Measurements from ENCODE around the gene AMFR.

Gene AMFR

GRCh38 chr16:56413381-56413780 is 12.0 kb downstream of the AMFR start:
- TF ChIP-seq CTCF (conservative IDR thresholded peaks at IDR 0.05; ENCODE audit: low read depth), result no peak
- CTCF ChIA-PET, result interaction anchor here (0.7 kb wide), 1 partner anchor 534 kb away, joined by 3 read pairs; no protein-coding TSS in a partner anchor
- no peak overlapping the region for H3K27ac ChIP-seq
- no peak for DNase-seq (ENCODE audit: low spot score)
- POLR2A ChIA-PET (ENCODE audit: low non-redundant PET), result no interaction called here

- no peak overlapping the region for H3K27ac ChIP-seq
- POLR2A ChIA-PET (ENCODE audit: low non-redundant PET), result no interaction called here
- DNase-seq (ENCODE audit: low spot score), result no peak
- TF ChIP-seq CTCF (conservative IDR thresholded peaks at IDR 0.05; ENCODE audit: low read depth), result no peak
- CTCF ChIA-PET, result no interaction called here
Observed at GRCh38 chr16:56411624-56412023, 13.7 kb downstream of the AMFR start.

- TF ChIP-seq CTCF (conservative IDR thresholded peaks at IDR 0.05; ENCODE audit: low read depth), result no peak
- H3K27ac ChIP-seq, result no peak overlapping the region
- ChIA-PET POLR2A (ENCODE audit: low non-redundant PET) (no interaction called here), CTCF (no interaction called here)
- DNase-seq (ENCODE audit: low spot score), result no peak
Observed at GRCh38 chr16:56411123-56411522, 14.2 kb downstream of the AMFR start.

- DNase-seq (ENCODE audit: low spot score), result peak; percentile 34
- CTCF ChIA-PET, result no interaction called here
- no peak overlapping the region for H3K27ac ChIP-seq
- no peak for TF ChIP-seq CTCF (conservative IDR thresholded peaks at IDR 0.05; ENCODE audit: low read depth)
- POLR2A ChIA-PET (ENCODE audit: low non-redundant PET), result no interaction called here
Observed at GRCh38 chr16:56409195-56409594, 16.1 kb downstream of the AMFR start.

- ChIA-PET POLR2A (ENCODE audit: low non-redundant PET) (no interaction called here), CTCF (no interaction called here)
- no peak for TF ChIP-seq CTCF (conservative IDR thresholded peaks at IDR 0.05; ENCODE audit: low read depth)
- DNase-seq (ENCODE audit: low spot score), result no peak
- no peak overlapping the region for H3K27ac ChIP-seq
Observed at GRCh38 chr16:56408379-56409098, 16.8 kb downstream of the AMFR start.

- TF ChIP-seq CTCF (conservative IDR thresholded peaks at IDR 0.05; ENCODE audit: low read depth), result no peak
- CTCF ChIA-PET, result no interaction called here
- POLR2A ChIA-PET (ENCODE audit: low non-redundant PET), result no interaction called here
- no peak for DNase-seq (ENCODE audit: low spot score)
- H3K27ac ChIP-seq, result no peak overlapping the region
Observed at GRCh38 chr16:56405977-56406672, 19.2 kb downstream of the AMFR start.

All from RWPE1 (cell line).